ENCODE data around the gene TTLL11. TPM values are rescaled to one million over a fixed set of nuclear protein-coding genes. Genes with fewer than 3 reads are reported as not detected.
"Not testable (repeated sequence)": the region's sequence is repeated elsewhere in the genome, so short reads cannot be mapped to it uniquely, and the experiment has no call there.

Gene TTLL11
- total RNA-seq, 1 donor from 2014 or later: 10.9 TPM

GRCh38 chr9:122125509-122126330 is 32.6 kb upstream of the TTLL11 start:
- no peak for DNase-seq (ENCODE audit: low spot score)

- peak; percentile 82 for DNase-seq (ENCODE audit: low spot score)
Observed at GRCh38 chr9:122125158-122125508, 32.0 kb upstream of the TTLL11 start.

DNA sequence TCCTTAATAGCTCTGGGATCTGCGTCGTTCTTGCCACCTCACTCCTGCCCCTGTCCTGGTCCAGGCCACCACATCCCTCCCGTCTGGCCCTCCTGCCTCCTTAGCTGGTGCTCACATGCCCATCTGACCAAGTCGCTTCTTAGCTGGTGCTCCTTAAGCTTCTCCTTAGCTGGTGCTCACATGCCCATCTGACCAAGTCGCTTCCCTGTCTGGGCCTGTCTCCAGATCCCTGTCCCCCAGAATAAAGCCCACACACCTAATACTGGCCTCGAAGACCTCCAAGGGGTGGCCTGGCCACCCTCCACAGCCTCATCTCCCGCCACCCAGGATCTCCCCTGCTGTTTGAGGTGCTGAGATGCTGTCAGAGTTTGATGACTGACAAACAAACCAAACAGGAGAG is 31.4 kb upstream of the TTLL11 start:
- DNase-seq (ENCODE audit: low spot score): no peak

GRCh38 chr9:122124048-122124447 is 30.9 kb upstream of the TTLL11 start:
- no peak for DNase-seq (ENCODE audit: low spot score)

DNA sequence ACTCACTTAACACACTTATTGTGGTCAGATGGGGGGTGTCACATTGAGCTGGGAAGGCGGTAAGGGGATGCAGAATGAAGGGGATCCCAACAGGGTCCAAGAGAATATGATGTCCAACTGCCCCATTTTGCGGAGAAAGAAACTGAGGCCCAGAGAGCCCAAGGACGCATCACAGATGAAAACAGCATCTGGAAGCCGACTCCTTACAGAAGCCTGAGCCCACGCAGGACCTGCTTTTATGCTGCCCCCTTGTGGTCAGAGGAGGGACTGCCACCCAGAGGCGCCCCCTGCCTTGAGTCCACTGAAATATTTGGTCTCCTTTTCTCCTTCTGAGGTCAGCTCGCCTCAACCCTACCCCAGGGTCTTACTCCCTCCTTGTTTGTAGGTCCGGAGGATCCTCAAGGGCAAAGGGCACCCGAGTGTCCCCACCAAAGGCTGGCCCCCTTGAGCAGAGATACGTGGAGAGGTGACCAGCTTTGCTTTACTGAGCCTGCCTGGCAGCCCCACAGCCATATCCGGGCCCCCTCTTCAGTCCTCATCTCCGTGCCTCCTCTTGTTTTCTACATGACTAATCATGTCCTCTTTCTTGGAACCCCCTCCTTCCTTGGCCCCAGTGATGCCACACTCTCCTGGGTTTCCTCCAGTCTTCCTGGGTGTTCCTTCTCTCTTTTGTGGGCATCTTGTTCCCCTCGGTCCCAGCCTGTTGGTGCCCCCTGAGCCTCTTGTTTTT is 30.0 kb upstream of the TTLL11 start:
- DNase-seq (ENCODE audit: low spot score): peak; percentile 78

DNA sequence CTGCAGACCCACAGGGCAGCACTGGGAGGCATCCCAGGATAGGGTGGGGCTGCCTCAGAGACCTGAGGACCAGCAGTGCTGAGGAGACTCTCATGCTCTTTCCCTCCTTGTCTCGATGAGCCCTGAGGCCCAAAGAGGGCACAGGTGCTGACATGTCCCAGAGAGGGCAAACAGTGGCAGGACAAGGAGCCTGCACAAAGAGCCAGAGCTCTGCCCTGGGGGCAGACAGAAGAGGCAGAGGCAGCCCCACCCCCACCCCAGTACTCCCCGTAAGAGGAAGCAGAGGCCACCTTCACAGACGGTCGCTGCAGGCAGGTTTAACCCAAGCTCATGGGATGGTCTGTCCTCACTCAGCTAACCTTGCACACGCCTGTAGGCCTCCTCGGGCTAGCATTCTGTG is 29.4 kb upstream of the TTLL11 start:
- DNase-seq (ENCODE audit: low spot score): no peak

DNA sequence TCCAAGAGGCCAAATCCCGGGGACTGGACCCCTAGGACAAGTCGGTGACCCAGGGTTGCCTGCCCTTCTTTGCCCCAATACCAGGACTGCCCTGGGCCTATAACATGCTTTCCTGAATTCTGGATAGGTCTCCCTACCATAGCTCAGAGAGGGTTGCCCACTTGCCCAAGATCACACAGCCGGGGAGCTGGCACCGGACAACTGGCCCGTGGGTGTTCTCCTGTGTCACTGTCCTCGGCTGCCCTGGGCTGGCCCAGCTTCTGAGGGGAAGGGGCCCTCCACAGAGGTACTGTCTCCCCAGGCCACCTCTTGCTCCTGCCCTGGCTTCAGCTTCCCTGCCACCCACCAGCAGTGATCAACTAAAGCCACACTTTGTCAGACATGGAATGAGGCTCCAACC is 28.8 kb upstream of the TTLL11 start:
- DNase-seq (ENCODE audit: low spot score): no peak

- DNase-seq (ENCODE audit: low spot score): no peak
Observed at GRCh38 chr9:122121391-122121790, 28.3 kb upstream of the TTLL11 start.

- DNase-seq (ENCODE audit: low spot score): no peak
Observed at GRCh38 chr9:122120316-122121071, 27.4 kb upstream of the TTLL11 start.

- DNase-seq (ENCODE audit: low spot score): no peak
Observed at GRCh38 chr9:122119721-122120120, 26.6 kb upstream of the TTLL11 start.

GRCh38 chr9:122119166-122119521 is 26.0 kb upstream of the TTLL11 start:
- DNase-seq (ENCODE audit: low spot score): no peak

DNA sequence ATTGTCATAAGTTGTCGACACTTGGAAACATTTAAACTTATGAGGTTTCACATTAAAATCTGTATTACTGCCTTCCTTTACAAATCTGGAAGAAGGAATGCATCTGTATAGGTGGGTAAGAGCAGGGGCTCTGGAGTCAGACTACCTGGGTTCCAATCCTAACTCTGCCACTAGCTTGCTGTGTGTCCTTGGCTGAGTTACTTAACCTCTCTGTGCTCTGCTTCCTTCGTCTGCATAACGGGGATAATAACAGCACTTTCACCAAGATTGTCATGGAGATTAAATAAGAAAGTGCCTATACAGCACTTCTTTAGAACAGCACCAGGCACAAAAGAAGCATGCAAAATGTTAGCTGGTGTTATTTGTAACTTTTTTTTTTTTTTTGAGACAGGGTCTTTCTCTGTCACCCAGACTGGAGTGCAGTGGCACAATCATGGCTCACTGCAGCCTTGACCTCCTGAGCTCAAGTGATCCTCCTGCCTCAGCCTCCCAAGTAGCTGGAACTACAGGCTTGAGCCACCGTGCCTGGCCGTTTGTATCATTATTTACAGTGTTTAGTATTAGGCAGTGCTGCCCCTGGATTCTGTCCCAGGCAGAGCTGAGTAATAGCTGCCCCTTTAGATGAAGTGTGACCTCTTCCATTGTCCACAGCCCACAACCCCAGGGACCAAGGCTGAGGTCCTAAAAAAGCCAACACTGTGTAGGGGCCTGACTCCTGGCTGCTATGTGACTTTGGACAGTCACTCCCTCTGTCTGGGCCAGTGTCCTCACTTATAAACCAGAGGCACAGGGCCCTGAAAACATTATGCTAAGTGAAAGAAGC is 25.4 kb upstream of the TTLL11 start:
- no peak for DNase-seq (ENCODE audit: low spot score)

DNA sequence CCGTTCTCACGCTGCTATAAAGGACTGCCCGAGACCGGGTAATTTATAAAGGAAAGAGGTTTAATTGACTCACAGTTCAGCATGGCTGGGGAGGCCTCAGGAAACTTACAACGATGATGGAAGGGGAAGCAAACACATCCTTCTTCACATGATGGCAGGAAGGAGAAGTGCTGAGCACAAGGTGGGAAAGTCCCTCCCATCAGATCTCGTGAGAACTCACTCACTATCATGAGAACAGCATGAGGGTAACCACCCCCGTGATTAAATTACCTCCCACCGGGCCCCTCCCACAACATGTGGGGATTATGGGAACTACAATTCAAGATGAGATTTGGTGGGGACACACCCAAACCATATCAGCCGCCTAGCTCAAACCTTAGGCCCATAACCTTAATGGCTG is 24.1 kb upstream of the TTLL11 start:
- DNase-seq (ENCODE audit: low spot score): not testable (repeated sequence)

DNA sequence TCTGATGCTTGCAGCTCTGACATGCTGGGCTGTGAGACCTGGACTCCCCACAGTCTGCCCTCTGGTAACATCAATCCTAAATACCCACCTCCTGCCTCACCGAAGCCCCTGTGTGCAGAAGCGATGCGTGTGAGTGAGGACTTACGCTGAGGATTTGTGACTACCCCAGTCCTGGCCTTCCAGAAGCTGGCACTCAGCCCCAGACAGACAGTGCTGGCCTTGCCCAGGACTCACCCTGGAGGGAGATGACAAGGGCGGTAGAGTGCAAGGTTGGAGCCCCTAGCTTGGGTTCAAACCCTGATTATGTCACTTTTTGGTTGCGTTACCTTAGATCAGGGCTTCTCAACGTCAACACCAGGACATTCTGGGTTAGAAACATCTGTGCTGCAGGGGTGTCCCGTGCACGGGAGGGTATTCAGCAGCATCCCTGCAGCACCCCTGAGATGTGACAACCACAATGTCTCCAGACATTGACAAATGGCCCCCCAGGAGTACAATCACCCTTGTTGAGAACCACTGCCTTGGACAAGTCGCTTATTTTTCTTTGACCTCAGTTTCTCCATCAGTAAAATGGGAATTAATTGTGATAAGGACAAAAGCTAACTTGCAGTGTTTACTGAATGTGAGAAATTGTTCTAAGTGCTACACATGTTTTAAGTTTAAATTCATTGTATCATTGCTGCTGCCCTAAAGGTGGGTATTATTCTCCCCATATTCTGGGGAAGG is 23.5 kb upstream of the TTLL11 start:
- no peak for DNase-seq (ENCODE audit: low spot score)

- DNase-seq (ENCODE audit: low spot score): no peak
Observed at GRCh38 chr9:122116040-122116439, 22.9 kb upstream of the TTLL11 start.

DNA sequence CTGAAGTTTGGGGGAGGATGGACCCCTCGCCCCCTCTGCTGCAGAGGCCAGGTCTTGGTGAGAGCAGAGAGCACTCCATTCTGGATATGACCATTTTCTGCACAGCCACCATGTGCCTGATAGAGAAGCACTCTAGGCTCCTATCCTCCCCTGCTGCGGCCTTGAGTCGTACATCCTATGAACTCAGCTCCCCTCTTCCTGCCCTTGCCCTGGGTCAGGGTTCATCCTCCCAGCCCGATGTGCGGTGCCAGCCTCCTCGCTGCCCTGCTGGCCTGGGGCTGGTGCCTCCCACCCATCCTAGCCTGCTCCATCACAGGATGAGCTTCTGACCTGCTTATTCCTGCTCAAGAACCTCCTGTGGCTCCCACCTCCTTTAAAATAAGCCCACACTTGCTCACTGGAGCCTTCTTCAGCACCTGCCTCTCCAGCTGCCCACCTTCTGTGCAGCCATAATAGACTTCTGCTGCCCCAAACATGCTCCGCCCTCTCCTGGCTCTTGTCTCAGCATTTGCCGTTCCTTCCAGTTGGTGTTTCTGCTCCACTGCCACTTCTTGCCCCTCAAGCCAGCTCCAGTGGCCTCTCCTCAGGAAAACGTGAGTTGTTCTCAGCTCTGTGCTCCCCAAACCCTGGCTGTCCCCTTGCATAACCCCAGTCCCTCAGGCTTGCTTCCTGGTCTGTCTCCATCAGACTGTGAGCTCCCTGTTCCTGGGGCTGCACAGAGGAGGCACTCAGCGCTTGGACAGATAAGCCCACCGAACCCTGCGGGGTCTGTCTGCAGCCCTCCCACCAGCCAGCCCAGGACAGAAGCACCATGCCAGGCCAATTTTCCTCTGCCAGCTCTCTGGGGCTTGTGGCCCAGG is 22.3 kb upstream of the TTLL11 start:
- DNase-seq (ENCODE audit: low spot score): no peak

DNA sequence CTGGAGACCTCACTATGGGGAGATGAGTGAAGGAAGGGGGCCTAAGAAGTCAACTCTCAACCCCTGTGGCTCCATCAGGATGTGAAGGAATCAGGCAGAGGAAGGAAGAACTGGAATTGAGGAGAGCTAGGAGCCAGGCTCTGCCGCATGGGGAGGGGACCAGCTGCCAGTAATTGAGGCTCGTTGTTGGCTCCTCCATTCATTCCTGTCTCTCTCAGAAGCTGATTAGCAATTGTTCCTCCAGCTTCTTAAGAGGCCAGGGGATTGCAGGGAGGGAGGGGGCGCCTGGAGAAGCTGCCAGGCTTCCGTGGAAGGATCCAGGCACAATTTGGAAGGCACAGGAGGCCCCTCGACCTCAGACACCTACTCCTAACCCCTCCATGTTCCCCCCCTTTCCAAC is 20.5 kb upstream of the TTLL11 start:
- no peak for DNase-seq (ENCODE audit: low spot score)

DNA sequence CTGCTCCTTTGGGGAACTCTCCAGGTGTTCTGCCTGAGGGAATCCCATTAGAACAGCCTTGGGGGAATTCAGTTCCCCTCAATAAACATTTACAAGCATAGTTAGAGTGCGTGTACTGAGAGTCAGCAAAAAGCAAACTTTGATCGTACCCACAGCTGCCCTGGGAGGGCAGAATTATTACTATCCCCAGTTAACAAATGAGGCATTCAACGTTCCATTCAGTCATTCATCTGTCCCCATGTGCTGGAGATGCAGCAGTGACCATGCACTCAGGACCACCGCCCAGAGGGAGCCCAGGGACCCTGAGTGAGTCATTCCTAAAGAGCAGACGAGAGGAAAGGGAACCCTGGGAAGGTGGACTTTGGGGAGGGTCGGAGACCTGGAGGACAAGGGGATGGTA is 19.1 kb upstream of the TTLL11 start:
- no peak for DNase-seq (ENCODE audit: low spot score)

DNA sequence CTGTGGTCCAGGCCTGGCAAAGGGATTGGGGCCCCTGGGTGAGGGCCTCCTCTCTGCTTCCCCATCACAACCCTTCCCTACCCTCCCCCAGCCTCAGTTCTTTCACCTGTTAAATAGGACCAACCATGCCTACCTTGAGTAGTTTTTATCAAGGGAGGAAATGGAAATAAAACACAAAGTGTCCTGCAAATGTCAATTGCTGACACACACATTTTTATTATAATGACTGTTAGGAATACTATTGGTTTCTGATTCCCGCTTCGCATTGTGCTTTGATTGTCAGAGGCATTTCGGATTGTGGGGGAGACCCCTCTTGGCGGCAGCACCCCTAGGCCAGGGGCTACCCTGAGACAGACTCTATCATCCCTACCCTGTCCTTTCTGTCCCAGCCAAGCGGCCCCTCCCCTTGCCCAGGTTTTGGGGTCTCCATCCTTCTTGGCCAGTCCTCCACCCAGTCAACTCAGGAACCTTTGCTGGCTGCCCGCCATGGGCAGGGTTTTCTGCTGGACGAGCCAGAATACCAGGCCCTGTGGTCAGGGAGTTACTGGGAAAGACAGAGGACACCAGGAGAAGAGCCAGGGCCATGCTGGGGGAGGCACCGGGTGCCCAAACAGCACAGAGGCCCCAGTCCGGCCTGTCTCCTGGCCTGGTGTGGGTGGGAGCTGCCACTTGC is 18.4 kb upstream of the TTLL11 start:
- no peak for DNase-seq (ENCODE audit: low spot score)
